ENCODE results near the gene JMJD6.
"Not testable (repeated sequence)": the region's sequence is repeated elsewhere in the genome, so short reads cannot be mapped to it uniquely, and the experiment has no call there.

JMJD6 gene

GRCh38 chr17:76753061-76753961 is 26.9 kb upstream of the JMJD6 start:
- ChIA-PET CTCF (no interaction called here), POLR2A (no interaction called here)
- no peak for TF ChIP-seq CTCF (IDR thresholded peaks at IDR 0.05; ENCODE audit: control extremely low read depth, extremely low read depth, low read depth, missing control alignments)
- DNase-seq (ENCODE audit: extremely low spot score): no peak

- POLR2A ChIA-PET: no interaction called here
- CTCF ChIA-PET: no interaction called here
These were observed 25.6 kb upstream of the JMJD6 start for GRCh38 chr17:76752006-76752405.

GRCh38 chr17:76751416-76751993 is 25.1 kb upstream of the JMJD6 start:
- POLR2A ChIA-PET: no interaction called here
- TF ChIP-seq CTCF (IDR thresholded peaks at IDR 0.05; ENCODE audit: control extremely low read depth, extremely low read depth, low read depth, missing control alignments): no peak
- DNase-seq (ENCODE audit: extremely low spot score): no peak
- CTCF ChIA-PET: no interaction called here

More at GRCh38 chr17:76752006-76752405, 25.6 kb upstream of the JMJD6 start:
- TF ChIP-seq CTCF (IDR thresholded peaks at IDR 0.05; ENCODE audit: control extremely low read depth, extremely low read depth, low read depth, missing control alignments): no peak
- no peak for DNase-seq (ENCODE audit: extremely low spot score)

GRCh38 chr17:76748657-76749056 is 22.3 kb upstream of the JMJD6 start:
- ChIA-PET POLR2A (no interaction called here), CTCF (interaction anchor here (1.0 to 1.2 kb wide), 2 partner anchors 10 to 32 kb away, joined by 3 to 4 read pairs; partner anchors contain the start of gene MFSD11)
- no peak for TF ChIP-seq CTCF (IDR thresholded peaks at IDR 0.05; ENCODE audit: control extremely low read depth, extremely low read depth, low read depth, missing control alignments)
- DNase-seq (ENCODE audit: extremely low spot score): no peak

GRCh38 chr17:76747716-76748363 is 21.4 kb upstream of the JMJD6 start:
- CTCF ChIA-PET: interaction anchor here (1.0 to 1.2 kb wide), 2 partner anchors 9 to 31 kb away, joined by 3 to 4 read pairs; partner anchors contain the start of gene MFSD11
- no peak for DNase-seq (ENCODE audit: extremely low spot score)
- TF ChIP-seq CTCF (IDR thresholded peaks at IDR 0.05; ENCODE audit: control extremely low read depth, extremely low read depth, low read depth, missing control alignments): no peak
- POLR2A ChIA-PET: no interaction called here

- CTCF ChIA-PET: interaction anchor here (1.0 kb wide), 1 partner anchor 13 kb away, joined by 3 read pairs; no protein-coding TSS in a partner anchor
- DNase-seq (ENCODE audit: extremely low spot score); POLR2A ChIA-PET: not testable (repeated sequence)
These were observed 19.4 kb upstream of the JMJD6 start for GRCh38 chr17:76745785-76746184.

Data from GM10248 (cell line).